Amniotic stem cell (primary cell): ENCODE results near the gene TAF5L.
"Not testable (repeated sequence)": the region's sequence is repeated elsewhere in the genome, so short reads cannot be mapped to it uniquely, and the experiment has no call there.

Experiments used
- DNase-seq: peaks from one replicate; lab custom pipeline; 2025; lab: John Stamatoyannopoulos, UW

Gene TAF5L

DNA sequence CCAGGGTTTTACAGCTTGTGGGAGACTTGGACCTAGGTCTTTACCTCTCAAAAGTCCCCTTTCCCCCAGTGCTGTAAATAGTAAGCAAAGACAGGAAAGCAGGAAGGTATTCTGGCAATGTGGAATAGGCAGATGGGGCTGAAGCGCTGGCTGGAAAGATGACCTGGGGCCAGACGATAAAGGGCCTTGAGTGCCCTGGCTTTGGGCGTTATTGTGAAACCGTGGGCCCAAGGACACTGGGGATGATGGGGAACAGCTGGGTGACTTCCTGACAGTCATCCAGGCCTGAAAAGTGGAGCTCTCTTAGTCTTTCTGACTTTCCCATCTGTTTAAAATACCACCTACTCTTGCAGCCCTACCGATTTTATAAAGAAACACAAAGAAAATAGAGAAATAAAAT lies 16.5 kb upstream of the TAF5L start:
- no peak for DNase-seq

DNA sequence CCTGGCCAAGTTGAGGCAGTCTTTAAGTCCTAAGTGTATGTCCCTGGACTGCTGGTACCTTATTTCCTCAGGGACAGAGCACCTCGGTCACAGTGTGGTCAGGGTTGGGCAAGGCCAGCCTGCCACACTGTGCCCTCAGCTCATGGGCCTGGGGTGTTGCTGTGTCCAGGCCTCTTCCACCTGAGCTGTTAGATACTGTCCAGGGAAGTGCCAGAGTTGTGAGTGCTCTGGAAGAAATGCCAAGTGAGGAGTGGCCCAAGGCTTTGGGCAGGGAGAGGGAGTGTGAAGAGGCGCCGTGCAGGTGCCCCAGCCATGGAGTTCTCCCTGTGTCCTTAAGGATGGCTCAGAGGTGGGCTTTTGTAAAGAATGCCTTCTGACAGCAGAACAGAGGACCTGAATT lies 15.4 kb upstream of the TAF5L start:
- DNase-seq: no peak

DNA sequence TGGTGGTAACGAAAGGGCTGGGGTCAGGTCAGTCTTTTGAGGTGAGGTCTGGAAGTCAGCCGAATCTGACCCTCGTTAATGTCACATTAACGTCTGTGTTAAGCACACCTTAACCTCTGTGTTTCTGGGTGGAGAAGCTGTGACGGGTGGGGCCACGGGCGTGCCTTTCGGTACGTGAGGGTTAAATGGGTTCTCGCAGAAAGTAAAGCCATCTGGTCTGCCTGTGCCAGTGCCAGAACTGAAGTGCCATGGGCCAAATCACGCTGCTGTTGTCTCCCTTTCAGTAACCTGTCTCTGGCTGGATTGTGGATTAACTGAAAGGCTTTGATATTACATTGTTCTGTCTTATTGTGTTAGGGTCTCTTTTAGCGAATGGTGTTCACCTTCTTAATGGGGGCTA lies 14.5 kb upstream of the TAF5L start:
- DNase-seq: no peak

DNA sequence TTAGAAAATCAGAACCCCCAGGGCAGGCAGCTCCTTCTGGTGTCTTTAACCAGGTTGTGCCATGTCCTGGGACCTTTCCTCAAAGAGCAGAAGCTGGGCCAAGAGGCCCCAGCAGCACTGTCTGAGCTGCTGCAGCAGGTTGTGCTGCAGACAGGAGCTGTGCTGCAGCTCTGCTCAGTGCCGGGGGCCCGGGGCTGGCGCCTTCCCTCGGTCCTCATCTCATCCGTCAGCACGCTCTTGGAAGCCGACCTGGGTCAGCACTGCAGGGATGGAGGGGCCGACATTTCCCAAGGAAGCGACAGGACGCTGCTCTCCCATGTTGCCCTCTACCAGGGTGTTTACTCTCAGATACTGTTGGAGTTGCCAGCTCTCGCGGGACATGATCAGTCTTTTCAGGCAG lies 11.8 kb upstream of the TAF5L start:
- DNase-seq: no peak

DNA sequence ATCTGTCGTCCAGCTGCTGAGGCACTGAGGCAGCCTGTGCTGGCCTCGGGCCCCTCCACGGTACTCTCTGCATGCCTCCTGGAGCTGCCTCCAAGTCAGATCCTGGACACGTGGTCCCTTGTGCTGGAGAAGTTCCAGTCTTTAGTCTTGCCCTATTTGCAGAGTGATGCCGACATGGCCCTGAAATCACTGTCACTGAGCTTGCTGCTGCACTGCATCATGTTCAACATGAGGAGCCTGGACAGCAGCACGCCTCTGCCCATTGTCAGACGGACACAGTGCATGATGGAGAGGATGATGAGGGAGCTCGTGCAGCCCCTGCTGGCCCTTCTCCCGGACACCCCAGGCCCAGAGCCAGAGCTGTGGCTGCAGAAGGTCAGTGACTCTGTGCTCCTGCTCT lies 10.1 kb upstream of the TAF5L start:
- no peak for DNase-seq

DNA sequence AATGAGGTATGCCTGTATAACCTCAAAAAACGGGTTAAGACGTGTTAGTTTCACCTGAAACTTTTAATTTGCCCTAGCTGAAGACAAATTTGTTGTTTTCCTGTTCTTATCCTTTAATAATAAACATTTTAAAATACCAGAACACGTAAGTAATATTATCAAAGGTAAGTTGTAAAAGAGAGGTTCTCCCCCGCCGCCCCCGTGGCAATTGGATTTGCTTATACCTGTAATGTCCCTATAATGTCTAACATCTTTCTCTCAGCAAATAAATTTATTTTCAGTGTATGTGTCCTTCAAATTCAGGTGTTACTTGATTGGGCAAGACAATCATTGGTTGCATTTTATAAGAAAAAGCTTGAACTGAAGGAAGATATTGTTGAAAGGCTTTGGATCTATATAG lies 6.0 kb upstream of the TAF5L start:
- DNase-seq: no peak

DNA sequence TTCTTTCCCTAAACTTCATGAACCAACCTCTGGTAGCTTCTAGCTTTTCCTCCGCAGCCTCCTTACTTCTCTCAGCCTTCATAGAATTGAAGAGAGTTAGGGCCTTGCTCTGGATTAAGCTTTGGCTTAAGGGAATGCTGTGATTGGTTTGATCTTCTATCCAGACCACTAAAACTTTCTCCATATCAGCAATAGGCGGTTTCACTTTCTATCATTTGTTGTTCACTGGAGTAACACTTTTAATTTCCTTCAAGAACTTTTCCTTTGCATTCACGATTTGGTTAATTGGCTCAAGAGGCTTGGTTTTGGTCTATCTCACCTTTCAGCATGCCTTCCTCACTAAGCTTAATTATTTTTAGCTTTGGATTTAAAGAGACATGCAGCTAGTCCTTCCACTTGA lies 5.2 kb upstream of the TAF5L start:
- no peak for DNase-seq

DNA sequence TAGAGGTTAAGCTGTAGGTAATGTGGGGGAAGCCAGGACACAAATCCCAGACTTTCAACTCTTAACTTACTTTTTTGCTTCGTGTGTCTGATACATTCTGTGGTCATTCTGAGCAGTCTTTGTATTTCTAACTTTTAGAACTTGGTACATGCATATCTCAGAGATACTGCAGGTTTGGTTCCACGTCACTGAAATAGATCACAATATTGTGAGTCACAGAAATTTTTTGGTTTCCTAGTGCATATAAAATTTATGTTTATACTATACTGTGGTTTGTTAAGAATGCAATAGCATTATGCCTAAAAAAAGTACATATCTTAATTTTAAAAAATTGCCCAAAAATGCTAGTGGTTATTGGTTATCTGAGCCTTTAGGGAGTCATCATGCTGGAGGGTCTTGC lies 3.3 kb upstream of the TAF5L start:
- no peak for DNase-seq

DNA sequence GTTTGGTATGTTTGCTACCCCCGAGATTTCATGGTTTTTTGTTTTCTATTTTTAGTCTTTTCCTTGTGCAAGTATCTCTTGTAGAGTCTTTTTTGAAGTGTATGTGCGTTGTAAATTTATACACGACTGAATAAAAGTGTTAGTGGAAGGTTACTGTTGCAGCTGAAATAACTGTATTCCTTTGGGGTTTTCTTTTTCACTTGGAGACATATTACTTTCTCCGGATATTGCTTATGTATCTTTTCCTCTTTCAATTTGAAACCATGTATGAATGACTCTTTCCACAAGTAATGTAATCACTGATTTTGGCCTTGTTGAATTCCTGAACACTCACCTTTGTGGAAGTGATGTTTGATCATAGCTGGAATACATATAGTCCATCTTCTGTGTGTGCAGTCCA lies 1.1 kb upstream of the TAF5L start:
- no peak for DNase-seq

DNA sequence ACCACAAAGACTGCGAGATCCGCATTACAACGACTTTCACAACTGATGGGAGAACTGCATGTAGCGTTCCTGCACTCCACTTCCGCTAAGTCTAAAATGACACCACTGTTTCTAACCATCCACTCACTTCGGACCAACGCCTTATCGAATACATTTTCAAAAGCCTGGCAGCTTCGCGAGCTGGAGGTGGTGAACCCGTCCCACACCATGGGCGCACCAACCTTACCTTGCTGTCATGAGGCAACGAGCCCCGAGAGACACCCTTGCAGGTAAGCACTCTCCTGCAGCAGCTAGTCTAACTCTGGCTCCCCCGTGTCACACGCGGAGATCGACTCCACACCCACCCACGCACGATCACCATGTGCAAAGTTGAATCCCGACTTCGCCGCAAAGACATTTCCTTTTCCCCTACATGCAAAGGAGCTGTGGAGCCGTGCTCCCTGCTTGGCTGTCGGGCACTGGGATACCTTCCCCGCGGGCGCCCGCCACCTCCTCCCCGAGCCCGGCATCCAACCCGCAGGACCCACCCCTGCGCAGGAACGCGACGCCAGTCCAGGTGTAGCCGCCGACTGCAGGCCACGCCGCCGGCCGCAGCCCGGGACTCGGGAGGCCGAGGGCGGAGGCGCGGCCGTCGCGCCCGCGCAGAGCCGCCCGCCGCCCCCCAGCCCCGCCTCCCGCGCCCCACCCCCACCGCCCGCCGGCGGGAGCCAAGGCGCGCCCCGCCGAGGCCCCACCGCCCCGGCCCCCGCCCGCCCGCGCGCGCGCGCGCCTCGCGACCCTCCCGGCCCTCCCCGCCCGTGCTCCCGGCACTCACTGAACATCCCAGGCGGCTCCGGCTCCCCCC lies 629 bp downstream of the TAF5L start:
- DNase-seq: no peak

DNA sequence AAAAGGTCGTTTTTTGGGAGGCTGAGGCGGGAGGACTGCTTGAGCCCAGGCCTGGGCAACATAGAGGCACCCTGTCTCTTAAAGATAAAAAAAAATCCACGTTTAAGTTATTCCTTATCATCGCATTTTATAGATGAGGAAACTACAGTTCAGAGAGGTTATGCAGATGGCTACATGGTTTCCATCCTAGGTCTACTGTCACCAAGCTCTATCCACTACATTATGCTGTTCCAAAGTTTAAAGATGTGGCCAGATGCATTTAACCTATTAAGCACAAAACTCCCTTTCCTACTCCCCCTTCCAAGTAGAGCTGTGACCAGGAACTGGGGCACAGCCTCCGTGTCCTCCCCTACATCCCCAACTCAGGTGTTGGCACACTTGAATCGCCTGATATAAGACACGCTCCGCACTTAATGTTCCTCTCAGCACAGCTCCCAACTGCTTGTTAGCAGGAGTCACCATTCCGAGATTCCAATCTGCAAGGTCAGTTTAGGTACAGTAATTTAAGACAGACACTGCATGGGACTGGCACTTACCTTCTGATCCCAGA lies 1.3 kb downstream of the TAF5L start:
- DNase-seq: no peak

DNA sequence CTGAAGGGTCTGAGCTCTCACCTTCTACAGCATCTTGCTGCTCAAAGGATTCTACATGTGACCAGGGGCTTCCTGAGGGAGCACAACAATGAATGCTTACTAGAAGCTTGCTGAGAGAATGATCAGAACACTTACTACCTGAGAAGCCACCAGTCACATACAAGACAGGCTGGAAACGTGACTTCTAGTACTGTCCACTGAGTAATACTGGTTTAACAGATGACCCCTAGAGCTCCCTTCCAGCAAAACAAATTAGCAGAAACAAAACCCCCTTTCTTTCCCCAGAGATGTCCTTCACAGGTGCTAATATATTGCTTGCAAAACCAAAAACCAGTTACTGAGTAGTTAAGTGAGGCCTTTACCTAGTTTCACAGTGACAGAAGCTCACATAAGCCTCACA lies 2.1 kb downstream of the TAF5L start:
- no peak for DNase-seq

DNA sequence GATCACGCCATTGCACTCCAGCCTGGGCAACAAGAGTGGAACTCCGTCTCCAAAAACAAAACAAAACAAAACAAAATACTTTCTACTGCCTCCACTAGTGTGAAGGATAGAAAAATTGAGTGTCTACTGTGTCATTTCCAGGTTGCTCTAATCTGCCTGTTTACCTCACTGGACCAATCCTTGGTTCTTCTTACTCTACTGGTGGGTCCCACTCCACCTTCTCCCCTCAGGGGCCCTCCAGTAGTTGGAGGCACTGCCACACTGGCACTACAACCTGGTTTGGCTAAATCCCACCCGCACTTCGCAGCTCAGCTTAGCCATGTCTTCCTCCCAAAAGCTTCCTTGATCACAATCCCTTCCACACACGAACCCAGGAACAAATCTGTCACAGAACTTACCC lies 2.7 kb downstream of the TAF5L start:
- no peak for DNase-seq

DNA sequence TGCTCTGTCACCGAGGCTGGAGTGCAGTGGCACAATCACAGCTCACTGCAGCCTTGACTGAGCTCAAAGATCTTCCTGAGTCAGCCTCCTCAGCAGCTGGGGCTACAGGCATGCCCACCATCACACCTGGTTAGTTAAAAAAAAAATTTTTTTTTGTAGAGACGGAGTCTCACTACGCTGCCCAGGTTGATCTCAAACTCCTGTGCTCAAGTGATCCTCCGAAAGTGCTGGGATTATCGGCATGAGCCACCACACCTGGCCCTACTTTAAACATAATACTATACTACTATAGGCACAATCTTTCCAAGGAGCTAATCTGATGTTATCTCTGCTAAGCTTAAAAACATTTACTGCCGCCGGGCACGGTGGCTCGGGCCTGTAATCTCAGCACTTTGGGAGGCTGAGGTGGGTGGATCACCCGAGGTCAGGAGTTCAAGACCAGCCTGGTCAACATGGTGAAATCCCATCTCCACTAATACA lies 3.2 kb downstream of the TAF5L start:
- DNase-seq: not testable (repeated sequence)

DNA sequence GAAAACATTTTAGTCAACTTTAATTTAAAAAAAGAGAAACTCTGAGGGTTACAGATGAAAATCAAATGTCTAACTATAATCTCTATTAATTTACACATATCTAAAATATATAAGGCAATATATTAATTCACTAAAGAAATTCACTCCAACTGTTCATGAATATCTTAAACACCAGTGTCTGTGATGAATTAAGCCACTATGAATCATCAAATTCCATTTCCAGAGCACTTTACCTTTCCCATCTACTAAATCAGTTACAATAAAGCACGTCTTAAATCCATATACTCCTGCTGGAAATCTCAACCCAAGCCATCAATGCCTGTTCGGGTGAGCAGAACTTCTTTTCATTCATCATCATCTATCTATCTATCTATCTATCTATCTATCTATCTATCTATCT lies 4.3 kb downstream of the TAF5L start:
- DNase-seq: no peak

DNA sequence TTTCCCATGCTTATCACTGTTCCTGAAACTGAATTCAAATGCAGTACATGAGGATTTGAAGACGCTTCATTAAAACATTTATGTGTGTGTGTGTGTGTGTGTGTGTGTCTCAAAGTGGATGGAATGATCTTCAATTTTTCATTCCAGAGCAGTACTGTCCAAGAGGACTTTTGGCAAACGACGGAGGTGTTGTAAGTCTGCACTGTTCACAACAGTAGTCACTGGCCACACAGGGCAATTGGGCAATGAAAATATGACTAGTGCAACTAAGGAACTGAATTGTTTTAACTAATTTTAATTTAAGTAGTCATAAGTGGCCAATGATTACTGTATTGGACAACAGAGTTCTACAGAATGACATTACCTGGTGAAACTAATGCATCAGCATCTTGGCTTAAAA lies 5.0 kb downstream of the TAF5L start:
- DNase-seq: no peak

DNA sequence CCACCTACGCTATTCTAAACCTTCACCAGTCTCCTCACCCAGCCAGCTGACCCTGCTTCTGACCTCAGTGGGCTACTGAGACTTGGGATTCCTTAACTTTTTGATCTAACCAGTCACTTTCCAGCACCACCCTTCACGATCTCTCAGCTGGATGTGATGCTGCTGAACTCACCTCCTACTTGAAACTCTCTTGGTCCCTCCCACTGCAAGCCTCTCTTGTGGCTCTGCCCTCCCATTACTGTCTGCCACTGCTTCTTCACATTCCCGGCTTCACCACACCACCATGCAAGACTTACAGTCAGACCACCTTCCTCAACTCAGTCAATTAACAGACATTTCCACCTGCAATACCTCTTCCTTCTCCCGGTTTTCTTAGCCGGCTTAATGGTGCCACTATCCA lies 6.3 kb downstream of the TAF5L start:
- no peak for DNase-seq

DNA sequence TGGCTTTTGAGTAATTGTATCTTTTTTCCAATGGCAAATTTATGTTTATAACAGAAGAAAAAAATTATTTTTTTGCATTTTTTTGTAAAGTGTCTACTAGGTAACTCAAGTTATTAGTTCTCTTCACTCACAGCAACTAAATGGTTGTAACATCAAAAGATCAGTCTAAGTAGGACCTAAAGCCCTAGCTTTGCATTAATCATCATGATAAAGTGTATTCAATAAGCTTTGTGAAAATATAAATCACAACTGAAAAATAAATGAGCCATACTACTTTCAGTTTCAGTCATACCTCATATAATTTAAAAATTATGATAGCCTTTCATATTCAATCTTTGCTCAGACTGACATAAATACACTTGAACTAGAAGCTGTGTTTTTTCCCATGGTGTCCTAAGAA lies 6.9 kb downstream of the TAF5L start:
- no peak for DNase-seq

DNA sequence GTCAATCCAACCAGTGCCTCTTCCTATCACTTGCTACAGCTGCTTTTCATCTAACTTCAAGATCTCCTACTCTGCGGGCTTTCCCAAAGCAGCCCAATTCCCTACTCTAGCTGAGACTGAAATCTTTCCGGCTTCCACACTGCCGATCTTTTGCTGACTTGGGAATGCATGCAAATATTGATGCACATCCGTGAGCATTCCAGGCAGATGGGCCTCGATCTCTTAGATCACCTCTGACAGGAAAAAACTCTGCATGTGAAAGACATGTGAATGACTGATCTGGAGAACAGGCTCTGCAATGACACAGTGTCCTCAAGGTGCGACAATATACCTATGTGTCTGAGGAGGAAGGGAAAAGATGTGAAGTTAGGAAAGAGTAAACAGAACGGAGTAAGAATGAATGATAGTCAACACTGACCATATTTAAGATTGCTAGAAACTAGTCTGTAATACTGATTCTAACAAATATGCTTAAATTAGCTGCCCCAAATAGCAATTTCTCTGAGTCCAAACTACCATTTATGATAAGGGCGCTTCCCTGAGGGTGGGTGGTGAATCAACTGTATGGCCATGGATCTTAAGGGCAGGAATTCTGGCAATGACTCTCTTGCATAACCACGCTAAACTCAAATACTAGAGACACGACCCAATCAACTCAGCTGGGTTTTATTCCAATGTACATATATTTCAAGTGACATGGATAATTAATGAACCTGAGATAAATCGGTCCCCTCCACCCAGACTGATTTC lies 8.4 kb downstream of the TAF5L start:
- DNase-seq: no peak

DNA sequence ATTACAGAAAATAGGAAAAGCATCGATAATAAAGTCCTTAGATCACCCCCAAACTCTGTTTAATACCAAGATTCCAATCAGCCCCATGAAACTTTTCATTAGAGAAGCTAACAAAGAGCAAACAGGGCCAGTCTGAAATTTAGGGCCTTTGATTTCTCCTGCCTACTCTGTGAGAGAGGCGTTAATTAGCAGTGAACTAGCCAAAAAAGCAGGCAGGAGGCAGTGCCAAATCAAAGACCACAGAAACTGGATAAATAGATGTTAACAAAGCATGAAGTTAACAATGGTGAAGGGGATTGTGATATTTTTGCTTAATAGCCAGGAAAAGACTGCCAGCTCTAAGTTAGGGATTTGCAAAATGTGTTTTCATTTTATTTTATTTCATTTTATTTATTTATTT lies 11.2 kb downstream of the TAF5L start:
- no peak for DNase-seq

DNA sequence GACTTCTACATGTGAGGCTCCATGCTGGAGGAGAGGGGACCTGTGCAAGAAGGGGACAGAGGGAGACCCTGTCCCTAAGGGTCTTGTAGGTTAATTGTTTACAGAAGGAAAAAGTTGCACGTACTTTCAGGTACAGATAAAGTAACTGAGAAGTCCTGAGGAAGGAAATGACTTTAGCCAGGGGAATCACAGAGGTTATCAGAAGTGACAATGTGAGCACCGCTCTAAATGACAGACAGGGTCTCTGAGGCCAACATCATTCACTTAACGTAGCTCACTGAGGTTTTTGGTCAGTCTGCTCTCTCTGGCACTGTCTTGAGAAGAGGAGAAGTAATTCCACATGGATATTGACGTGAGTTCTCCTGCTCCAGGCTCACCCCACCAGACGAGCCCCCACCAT lies 12.0 kb downstream of the TAF5L start:
- no peak for DNase-seq

DNA sequence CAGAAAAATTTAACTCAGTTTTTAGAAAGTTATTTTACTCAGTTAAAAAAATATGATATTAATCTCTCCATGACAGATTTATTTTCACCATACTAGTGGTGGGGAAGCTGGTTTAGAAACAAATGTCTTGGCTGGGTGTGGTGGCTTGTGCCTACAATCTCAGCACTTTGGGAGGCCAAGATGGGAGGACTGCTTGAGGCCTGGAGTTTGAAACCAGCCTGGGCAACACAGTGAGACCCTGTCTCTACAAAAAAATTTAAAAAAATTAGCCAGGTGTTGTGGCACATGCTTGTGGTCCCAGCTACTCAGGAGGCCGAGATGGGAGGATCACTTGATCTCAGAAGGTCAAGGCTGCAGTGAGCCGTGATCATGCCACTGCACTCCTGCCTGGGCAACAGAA lies 17.3 kb downstream of the TAF5L start:
- no peak for DNase-seq

DNA sequence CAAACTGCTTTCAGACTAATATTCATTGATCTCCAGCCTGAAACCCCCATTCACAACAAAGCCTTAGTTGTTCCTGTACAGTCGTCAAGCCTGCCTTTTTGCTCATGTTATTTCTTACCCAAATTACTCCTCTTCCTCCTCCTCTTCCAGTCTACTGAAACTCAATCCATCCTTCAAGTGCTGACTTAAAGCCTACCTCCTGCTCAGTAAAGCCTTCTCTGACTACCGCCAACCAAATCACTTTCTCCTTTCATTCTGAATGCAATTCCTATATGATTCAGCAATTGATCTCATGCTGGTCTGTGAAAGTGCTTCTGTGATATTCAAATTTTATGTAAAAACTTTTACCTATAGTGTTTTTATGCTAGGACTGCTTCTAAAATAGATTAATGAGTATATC lies 18.6 kb downstream of the TAF5L start:
- DNase-seq: no peak
